HEK293 (cell line): ENCODE results near the gene COMP.

Source experiments
- AEBP2 ChIP-seq: fragments of 450-650 bp; formaldehyde crosslinking; IDR thresholded peaks from 2 replicates; pipeline ENCODE4 v1.5.1; 2016; ENCODE audit warnings: missing biosample characterization, missing genetic modification characterization, borderline replicate concordance
- CTCF ChIP-seq: fragments of 450-650 bp; formaldehyde crosslinking; IDR thresholded peaks from 2 replicates; pipeline ENCODE4 v1.5.1; 2016; ENCODE audit warnings: missing biosample characterization, missing genetic modification characterization
- KLF1 ChIP-seq: fragments of 450-650 bp; formaldehyde crosslinking; IDR thresholded peaks from 2 replicates; pipeline ENCODE4 v1.5.1; 2016; ENCODE audit warnings: missing biosample characterization, missing genetic modification characterization
- KLF10 ChIP-seq: fragments of 450-650 bp; IDR thresholded peaks from 2 replicates; pipeline ENCODE4 v1.5.1; 2018; ENCODE audit warnings: missing biosample characterization, mild to moderate bottlenecking, missing genetic modification characterization
- REST ChIP-seq: fragments of 450-650 bp; formaldehyde crosslinking; IDR thresholded peaks from 2 replicates; pipeline ENCODE4 v1.5.1; 2016; ENCODE audit warnings: missing biosample characterization, missing genetic modification characterization
- YY1 ChIP-seq: fragments of 450-650 bp; formaldehyde crosslinking; IDR thresholded peaks from 2 replicates; pipeline ENCODE4 v1.5.1; 2018; ENCODE audit warnings: missing biosample characterization, missing genetic modification characterization
- ZBTB10 ChIP-seq: fragments of 450-650 bp; formaldehyde crosslinking; IDR thresholded peaks from 2 replicates; pipeline ENCODE4 v1.5.1; 2016; ENCODE audit warnings: missing biosample characterization, missing genetic modification characterization
- ZNF18 ChIP-seq: fragments of 450-650 bp; formaldehyde crosslinking; IDR thresholded peaks from 2 replicates; pipeline ENCODE4 v1.5.1; 2016; ENCODE audit warnings: missing biosample characterization, missing genetic modification characterization
- ZNF24 ChIP-seq: fragments of 450-650 bp; formaldehyde crosslinking; IDR thresholded peaks from 2 replicates; pipeline ENCODE4 v1.5.1; 2016; ENCODE audit warnings: missing biosample characterization, missing genetic modification characterization
- ZNF280C ChIP-seq: fragments of 450-650 bp; formaldehyde crosslinking; IDR thresholded peaks from 2 replicates; pipeline ENCODE4 v1.5.1; 2016; ENCODE audit warnings: missing biosample characterization, missing genetic modification characterization
- ZNF350 ChIP-seq: fragments of 450-650 bp; formaldehyde crosslinking; IDR thresholded peaks from 2 replicates; pipeline ENCODE4 v1.5.0; 2017; ENCODE audit warnings: missing biosample characterization, mild to moderate bottlenecking, missing genetic modification characterization
- ZNF530 ChIP-seq: fragments of 450-650 bp; formaldehyde crosslinking; IDR thresholded peaks from 2 replicates; pipeline ENCODE4 v1.5.1; 2016; ENCODE audit warnings: low read depth, missing biosample characterization, missing genetic modification characterization
- ZNF621 ChIP-seq: fragments of 450-650 bp; formaldehyde crosslinking; IDR thresholded peaks from 2 replicates; pipeline ENCODE4 v1.5.1; 2017; ENCODE audit warnings: missing biosample characterization, missing genetic modification characterization
- ZNF707 ChIP-seq: fragments of 450-650 bp; formaldehyde crosslinking; IDR thresholded peaks from 2 replicates; pipeline ENCODE4 v1.5.1; 2016; ENCODE audit warnings: missing biosample characterization, missing genetic modification characterization

- TF ChIP-seq ZNF18 (tag by site-specific recombination) (no peak), CTCF (tag by site-specific recombination) (no peak), ZBTB10 (tag by site-specific recombination) (no peak), KLF10 (no peak), YY1 (no peak), ZNF24 (tag by site-specific recombination) (no peak), ZNF621 (tag by site-specific recombination) (no peak), ZNF350 (no peak), AEBP2 (tag by site-specific recombination) (no peak), ZNF280C (tag by site-specific recombination) (no peak), REST (tag by site-specific recombination) (no peak), KLF1 (tag by site-specific recombination) (no peak), ZNF707 (no peak), ZNF530 (tag by site-specific recombination) (no peak)
These were observed 53.2 kb downstream of the COMP start for GRCh38 chr19:18737954-18738351.
